Gastrocnemius medialis (tissue), 4 donors: ENCODE results near the gene DNAJA4. TPM values are rescaled to one million over a fixed set of nuclear protein-coding genes. Genes with fewer than 3 reads are reported as not detected.

Experiments used
- ATAC-seq, 2 donors: fragments of 150-250 bp; one replicate each; pipeline ENCODE4 v1.9.1; 2016
- DNase-seq, 2 donors: peaks; one replicate each; pipeline ENCODE4 v3.0.0-alpha.2; 2019
- H3K27ac ChIP-seq, 4 donors: fragments of 200-600 bp; sonication (generic); 1 replicate in 1 of 4; 2 replicates in 3 of 4; pipeline ENCODE4 v1.5.1; 2016 to 2018; ENCODE audit warnings: mild to moderate bottlenecking in 2 of 4, moderate library complexity in 1 of 4
- H3K27me3 ChIP-seq, 3 donors: fragments of 200-600 bp; sonication (generic) in 2 of 3; 1 replicate in 1 of 3; 2 replicates in 2 of 3; pipeline versions ENCODE4 v1.5.1 to v1.6.0; 2016 to 2019; ENCODE audit warnings: mild to moderate bottlenecking in 1 of 3, moderate library complexity in 1 of 3
- H3K36me3 ChIP-seq, 2 donors: fragments of 200-600 bp; sonication (generic) in 1 of 2; one replicate each; pipeline ENCODE4 v1.5.1; 2017 to 2018
- H3K4me1 ChIP-seq, 2 donors: fragments of 200-600 bp; sonication (generic) in 1 of 2; one replicate each; pipeline ENCODE4 v1.5.1; 2016 to 2017; ENCODE audit warnings: mild to moderate bottlenecking in 2 of 2
- H3K4me3 ChIP-seq, 4 donors: fragments of 200-600 bp; sonication (generic) in 3 of 4; 1 replicate in 1 of 4; 2 replicates in 3 of 4; pipeline ENCODE4 v1.5.1; 2016 to 2019; ENCODE audit warnings: mild to moderate bottlenecking in 2 of 4
- H3K9me3 ChIP-seq, 3 donors: fragments of 200-600 bp; sonication (generic) in 2 of 3; 1 replicate in 1 of 3; 2 replicates in 2 of 3; pipeline ENCODE4 v1.5.1; 2016 to 2019
- POLR2A ChIP-seq, 2 donors: fragments of 450-650 bp; IDR thresholded peaks; one replicate each; pipeline ENCODE4 v1.6.1; 2017; ENCODE audit warnings: antibody characterized with exemption in 2 of 2, mild to moderate bottlenecking in 2 of 2, moderate library complexity in 2 of 2
- in situ Hi-C, 4 donors: fragments of 200-750 bp; cut with MboI; loops; one replicate each; pipeline versions ENCODE4 v1.15.0 to v1.8.0; 2017; ENCODE audit warnings: low sequenced_read_pairs in 4 of 4
- intact Hi-C: fragments of 100-400 bp; cut with DNase I; formaldehyde crosslinking; loops from one replicate; pipeline ENCODE4 v1.15.1; 2023; ENCODE audit warnings: low total_unique reads
- total RNA-seq, 4 donors: library from RNA; depleted of rRNA; stranded (reverse); fragments of >200 nt; gene quantifications; one replicate each; pipeline versions ENCODE4 v1.1.0 to v1.2.3, GENCODE V29; 2016
- TF ChIP-seq, protein P1 (sequence below), 5 experiments: fragments of 450-650 bp in 3 of 5; fragments of 200-600 bp in 2 of 5; sonication (generic) in 2 of 5; IDR thresholded peaks in 4 of 5; conservative IDR thresholded peaks in 1 of 5; 1 replicate in 4 of 5; 2 replicates in 1 of 5; pipeline ENCODE4 v1.5.1; 2016 to 2019; ENCODE audit warnings: antibody characterized with exemption in 5 of 5, mild to moderate bottlenecking in 3 of 5, moderate library complexity in 3 of 5

DNAJA4 gene
- total RNA-seq, 4 donors from 2014 or later = 13.7 to 120 (median 37.8) TPM

DNA sequence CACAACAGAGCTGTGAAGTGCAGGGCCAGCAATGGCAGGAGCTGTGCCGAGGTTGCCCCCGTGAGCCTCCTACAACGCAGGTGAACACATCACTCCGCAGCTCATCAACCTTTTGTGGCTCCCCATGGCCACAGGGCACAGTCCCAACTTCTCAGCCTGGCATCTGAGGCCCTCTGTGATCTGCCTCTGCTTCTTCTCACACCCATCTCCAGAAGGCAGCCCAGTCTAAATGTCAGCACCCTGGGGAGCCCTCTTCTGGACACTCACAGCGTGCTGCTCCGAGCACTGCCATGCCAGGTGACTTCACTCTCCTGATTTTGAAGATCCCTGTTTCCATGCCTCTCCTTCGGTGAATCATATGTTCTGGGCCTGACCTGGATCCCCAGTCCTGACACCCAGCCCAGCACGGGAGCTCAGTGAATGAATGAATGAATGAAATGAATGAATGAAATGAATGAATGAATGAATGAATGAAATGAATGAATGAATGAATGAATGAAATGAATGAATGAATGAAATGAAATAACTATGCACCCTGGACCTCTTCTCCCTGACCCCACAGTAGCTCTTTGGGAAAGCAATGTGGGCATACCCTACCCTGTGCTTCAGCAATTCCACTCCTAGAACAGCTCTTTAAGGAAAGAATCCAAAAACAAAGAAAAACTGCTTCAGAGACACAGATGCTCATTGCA is 52.9 kb downstream of the DNAJA4 start:
- no peaks in the 10 kb centered on the region for H3K4me1 ChIP-seq
- TF ChIP-seq POLR2A (IDR thresholded peaks at IDR 0.05) = no peak
- TF ChIP-seq, protein P1, sequence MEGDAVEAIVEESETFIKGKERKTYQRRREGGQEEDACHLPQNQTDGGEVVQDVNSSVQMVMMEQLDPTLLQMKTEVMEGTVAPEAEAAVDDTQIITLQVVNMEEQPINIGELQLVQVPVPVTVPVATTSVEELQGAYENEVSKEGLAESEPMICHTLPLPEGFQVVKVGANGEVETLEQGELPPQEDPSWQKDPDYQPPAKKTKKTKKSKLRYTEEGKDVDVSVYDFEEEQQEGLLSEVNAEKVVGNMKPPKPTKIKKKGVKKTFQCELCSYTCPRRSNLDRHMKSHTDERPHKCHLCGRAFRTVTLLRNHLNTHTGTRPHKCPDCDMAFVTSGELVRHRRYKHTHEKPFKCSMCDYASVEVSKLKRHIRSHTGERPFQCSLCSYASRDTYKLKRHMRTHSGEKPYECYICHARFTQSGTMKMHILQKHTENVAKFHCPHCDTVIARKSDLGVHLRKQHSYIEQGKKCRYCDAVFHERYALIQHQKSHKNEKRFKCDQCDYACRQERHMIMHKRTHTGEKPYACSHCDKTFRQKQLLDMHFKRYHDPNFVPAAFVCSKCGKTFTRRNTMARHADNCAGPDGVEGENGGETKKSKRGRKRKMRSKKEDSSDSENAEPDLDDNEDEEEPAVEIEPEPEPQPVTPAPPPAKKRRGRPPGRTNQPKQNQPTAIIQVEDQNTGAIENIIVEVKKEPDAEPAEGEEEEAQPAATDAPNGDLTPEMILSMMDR (IDR thresholded peaks at IDR 0.05 in 4 of 5, conservative IDR thresholded peaks at IDR 0.05 in 1 of 5) = no peak
- no peak overlapping the region for H3K27ac ChIP-seq
- in situ Hi-C loops = no loop called here
- H3K4me3 ChIP-seq = no peak overlapping the region
- no peaks in the 10 kb centered on the region for H3K9me3 ChIP-seq
- no peak for DNase-seq
- intact Hi-C loops = no loop called here
- no peaks in the 10 kb centered on the region for H3K36me3 ChIP-seq
- ATAC-seq = no peak
- H3K27me3 ChIP-seq = no peaks in the 10 kb centered on the region

DNA sequence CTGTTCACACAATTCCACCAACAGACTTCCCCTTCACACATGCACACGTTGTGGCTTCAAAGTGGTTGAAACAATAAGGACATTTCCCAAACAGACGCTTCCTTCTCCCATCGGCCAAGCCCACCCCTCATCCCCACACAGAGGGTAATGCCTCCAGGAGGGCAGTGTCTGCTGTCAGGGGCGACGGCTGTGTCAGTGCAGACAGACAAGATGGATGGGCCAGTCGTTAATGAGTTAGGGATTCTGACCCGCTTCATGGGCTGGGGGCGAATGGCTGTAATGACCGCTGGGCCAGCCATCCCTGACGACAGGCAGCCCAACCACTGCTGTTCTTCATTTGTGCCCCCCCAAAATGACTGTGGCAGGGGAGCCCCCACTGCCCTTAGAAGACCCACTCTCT is 55.2 kb downstream of the DNAJA4 start:
- no peaks in the 10 kb centered on the region for H3K36me3 ChIP-seq
- no peaks in the 10 kb centered on the region for H3K4me1 ChIP-seq
- no peak for DNase-seq
- no peaks in the 10 kb centered on the region for H3K9me3 ChIP-seq
- no peaks in the 10 kb centered on the region for H3K27me3 ChIP-seq
- no peak for ATAC-seq
- no peak overlapping the region for H3K4me3 ChIP-seq
- TF ChIP-seq, protein P1 (IDR thresholded peaks at IDR 0.05 in 4 of 5, conservative IDR thresholded peaks at IDR 0.05 in 1 of 5) = no peak
- no peak for TF ChIP-seq POLR2A (IDR thresholded peaks at IDR 0.05)
- H3K27ac ChIP-seq = no peak overlapping the region
- intact Hi-C loops = no loop called here
- in situ Hi-C loops = no loop called here

DNA sequence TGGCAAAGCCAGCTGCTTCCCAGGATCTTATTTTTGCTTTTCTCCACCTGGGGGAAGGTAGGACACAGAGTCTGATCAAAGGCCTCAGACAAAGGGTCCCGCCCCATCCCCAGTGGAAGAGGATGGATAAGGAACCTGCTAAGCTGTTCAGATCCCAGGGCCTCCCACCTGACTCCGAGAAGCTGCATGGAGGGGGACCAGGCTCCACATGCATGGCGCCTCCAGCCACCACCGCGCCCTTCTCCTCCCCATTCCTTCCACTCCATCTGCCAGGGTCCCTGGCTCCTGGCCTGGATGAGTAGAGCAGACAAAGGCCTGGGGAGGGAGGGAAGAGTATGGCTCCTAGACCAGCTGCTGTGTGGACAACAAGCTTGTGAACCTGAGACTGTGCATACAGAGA is 55.8 kb downstream of the DNAJA4 start:
- in situ Hi-C loops = no loop called here
- Histone ChIP-seq H3K4me3 (no peak overlapping the region), H3K27ac (no peak overlapping the region), H3K36me3 (no peaks in the 10 kb centered on the region), H3K27me3 (no peaks in the 10 kb centered on the region), H3K9me3 (no peaks in the 10 kb centered on the region), H3K4me1 (no peaks in the 10 kb centered on the region)
- DNase-seq = no peak
- no peak for TF ChIP-seq POLR2A (IDR thresholded peaks at IDR 0.05)
- no peak for ATAC-seq
- intact Hi-C loops = no loop called here

DNA sequence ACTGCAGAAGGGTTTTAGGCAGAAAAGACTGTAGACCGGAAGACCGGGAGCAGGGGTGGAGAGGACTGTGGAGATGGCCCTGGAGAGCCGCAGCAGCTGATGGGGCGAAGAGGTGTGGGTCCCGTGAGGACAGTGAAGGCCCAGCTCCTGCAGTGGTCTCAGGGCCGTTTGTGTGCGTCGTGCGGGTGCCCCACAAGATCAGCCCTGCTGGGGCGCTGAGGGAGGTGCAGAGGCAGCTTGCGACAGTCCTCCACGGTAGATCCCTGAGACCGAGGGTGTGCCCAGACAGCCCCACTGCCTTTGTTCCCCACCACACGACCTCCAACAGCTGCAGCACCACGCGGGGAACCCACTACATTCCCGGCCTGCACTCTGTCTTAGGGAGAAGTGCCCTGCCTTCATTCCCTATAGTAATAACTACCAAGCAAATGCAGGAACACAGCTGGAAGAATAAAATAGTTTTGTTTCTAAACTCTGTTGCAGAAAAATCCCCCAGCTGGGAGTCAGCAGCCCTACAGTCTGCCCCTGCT is 56.7 kb downstream of the DNAJA4 start:
- TF ChIP-seq POLR2A (IDR thresholded peaks at IDR 0.05) = no peak
- TF ChIP-seq, protein P1 (IDR thresholded peaks at IDR 0.05 in 4 of 5, conservative IDR thresholded peaks at IDR 0.05 in 1 of 5) = no peak
- Histone ChIP-seq H3K27me3 (no peaks in the 10 kb centered on the region), H3K4me1 (no peaks in the 10 kb centered on the region), H3K9me3 (no peaks in the 10 kb centered on the region), H3K36me3 (no peaks in the 10 kb centered on the region), H3K4me3 (no peak overlapping the region), H3K27ac (no peak overlapping the region)
- intact Hi-C loops = no loop called here
- in situ Hi-C loops = no loop called here
- ATAC-seq (no peak), DNase-seq (no peak)

DNA sequence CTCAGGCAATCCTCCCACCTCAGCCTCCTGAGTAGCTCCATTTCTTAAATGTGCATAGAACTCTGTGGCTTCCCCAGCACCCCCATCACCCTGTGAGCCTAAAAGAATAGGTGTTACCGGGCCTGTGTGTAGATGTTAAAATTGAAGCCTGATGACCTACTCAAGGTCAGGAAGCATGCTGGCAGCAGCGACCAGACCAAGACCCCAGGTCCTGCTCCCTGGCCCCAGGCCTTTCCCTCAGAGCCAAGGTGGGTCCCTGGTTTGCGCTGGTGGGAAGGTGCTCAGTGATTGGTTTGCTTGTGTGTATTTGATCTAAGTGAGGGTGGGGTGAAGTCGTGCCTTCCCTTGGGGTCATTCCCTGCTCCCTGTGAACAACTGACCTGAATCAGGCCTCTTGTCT is 57.4 kb downstream of the DNAJA4 start:
- Histone ChIP-seq H3K4me1 (no peaks in the 10 kb centered on the region), H3K36me3 (no peaks in the 10 kb centered on the region), H3K27ac (no peak overlapping the region), H3K27me3 (no peaks in the 10 kb centered on the region), H3K9me3 (no peaks in the 10 kb centered on the region), H3K4me3 (no peak overlapping the region)
- intact Hi-C loops = no loop called here
- in situ Hi-C loops = no loop called here
- DNase-seq (no peak), ATAC-seq (no peak)
- TF ChIP-seq, protein P1 (IDR thresholded peaks at IDR 0.05 in 4 of 5, conservative IDR thresholded peaks at IDR 0.05 in 1 of 5) = no peak
- TF ChIP-seq POLR2A (IDR thresholded peaks at IDR 0.05) = no peak
